Activated T-helper 2 cell treated with anti-CD3 and anti-CD28 coated beads, Interferon-gamma antibody, Interleukin-2, Interleukin-4, amounts not matched to agents 10 μg/mL and 5 μg/mL and 100 μg/mL, durations not matched to agents 14 hours and 24 hours and 36 hours (primary cell): ENCODE results near the gene CBL. TPM values are rescaled to one million over a fixed set of nuclear protein-coding genes. Genes with fewer than 3 reads are reported as not detected.
"Not testable (repeated sequence)": the region's sequence is repeated elsewhere in the genome, so short reads cannot be mapped to it uniquely, and the experiment has no call there.

Experiments
- DNase-seq: peaks from one replicate; pipeline ENCODE4 v3.0.0; 2021; ENCODE audit warnings: low spot score
- H3K27ac Mint-ChIP-seq: one replicate; pipeline ENCODE4 v1.8.0; 2021; ENCODE audit warnings: mixed read lengths
- H3K27me3 Mint-ChIP-seq: one replicate; pipeline ENCODE4 v1.8.0; 2021; ENCODE audit warnings: low read depth, mixed read lengths
- H3K36me3 Mint-ChIP-seq: one replicate; pipeline ENCODE4 v1.8.0; 2021; ENCODE audit warnings: low read depth, mixed read lengths
- H3K4me1 Mint-ChIP-seq: one replicate; pipeline ENCODE4 v1.8.0; 2021; ENCODE audit warnings: low read depth, mixed read lengths
- H3K4me3 Mint-ChIP-seq: one replicate; pipeline ENCODE4 v1.8.0; 2021; ENCODE audit warnings: low read depth, mild to moderate bottlenecking, moderate library complexity, mixed read lengths
- H3K9me3 Mint-ChIP-seq: one replicate; pipeline ENCODE4 v1.8.0; 2021; ENCODE audit warnings: mixed read lengths
- intact Hi-C: fragments of 100-400 bp; cut with micrococcal nuclease; formaldehyde crosslinking; loops from one replicate; pipeline ENCODE4 v1.15.1; 2023
- total RNA-seq: library from RNA; stranded (reverse); gene quantifications from 2 replicates; pipeline ENCODE4 v1.2.3, GENCODE V29; 2022

Gene CBL
- total RNA-seq, 1 donor from 2014 or later: 38.6 TPM

- no peak overlapping the region for H3K4me3 Mint-ChIP-seq
- intact Hi-C loops: no loop called here
- no peaks in the 10 kb centered on the region for H3K36me3 Mint-ChIP-seq
- H3K4me1 Mint-ChIP-seq: no peaks in the 10 kb centered on the region
- no peaks in the 10 kb centered on the region for H3K9me3 Mint-ChIP-seq
- no peak overlapping the region for H3K27ac Mint-ChIP-seq
- H3K27me3 Mint-ChIP-seq: no peaks in the 10 kb centered on the region
- DNase-seq: no peak
These were observed 16.7 kb upstream of the CBL start for GRCh38 chr11:119189393-119189792.

DNA sequence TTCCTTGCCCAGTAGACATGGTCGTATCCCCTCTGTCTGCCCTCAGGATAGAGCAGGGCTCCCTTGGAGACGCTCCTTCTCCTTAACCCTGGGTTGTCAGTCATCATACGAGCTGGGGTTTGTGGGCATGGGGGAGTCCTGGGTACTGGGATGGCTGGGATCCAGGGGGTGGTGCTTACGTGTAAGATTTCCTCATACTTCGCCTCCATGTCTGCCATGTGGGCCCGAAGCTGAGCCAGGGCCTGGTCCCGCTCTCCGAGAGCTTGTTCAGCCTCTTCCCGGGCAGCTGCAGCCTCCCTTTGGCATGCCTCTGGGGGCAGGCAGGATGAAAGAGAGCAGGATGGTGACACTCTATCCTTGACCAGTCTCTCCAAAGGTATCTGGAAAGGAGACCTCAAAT is 15.6 kb upstream of the CBL start:
- no peaks in the 10 kb centered on the region for H3K4me1 Mint-ChIP-seq
- no peaks in the 10 kb centered on the region for H3K9me3 Mint-ChIP-seq
- H3K4me3 Mint-ChIP-seq: no peak overlapping the region
- peaks cover 7% of the 10 kb centered on the region for H3K27me3 Mint-ChIP-seq
- DNase-seq: no peak
- intact Hi-C loops: no loop called here
- no peaks in the 10 kb centered on the region for H3K36me3 Mint-ChIP-seq
- no peak overlapping the region for H3K27ac Mint-ChIP-seq

GRCh38 chr11:119191265-119191664 is 14.9 kb upstream of the CBL start:
- H3K4me3 Mint-ChIP-seq, H3K4me1 Mint-ChIP-seq, H3K27ac Mint-ChIP-seq, H3K27me3 Mint-ChIP-seq, intact Hi-C loops, DNase-seq, H3K9me3 Mint-ChIP-seq, H3K36me3 Mint-ChIP-seq: not testable (repeated sequence)

GRCh38 chr11:119192111-119192510 is 14.0 kb upstream of the CBL start:
- Mint-ChIP-seq H3K27me3 (peaks cover 8% of the 10 kb centered on the region), H3K4me3 (no peak overlapping the region), H3K36me3 (no peaks in the 10 kb centered on the region), H3K27ac (no peak overlapping the region), H3K9me3 (no peaks in the 10 kb centered on the region), H3K4me1 (peaks cover 2% of the 10 kb centered on the region)
- no peak for DNase-seq
- intact Hi-C loops: no loop called here

- H3K27me3 Mint-ChIP-seq: peaks cover 8% of the 10 kb centered on the region
- no peak overlapping the region for H3K4me3 Mint-ChIP-seq
- H3K27ac Mint-ChIP-seq: no peak overlapping the region
- H3K4me1 Mint-ChIP-seq: peaks cover 2% of the 10 kb centered on the region
- DNase-seq: no peak
- H3K9me3 Mint-ChIP-seq: no peaks in the 10 kb centered on the region
- intact Hi-C loops: no loop called here
- no peaks in the 10 kb centered on the region for H3K36me3 Mint-ChIP-seq
These were observed 13.1 kb upstream of the CBL start for GRCh38 chr11:119193001-119193400.

DNA sequence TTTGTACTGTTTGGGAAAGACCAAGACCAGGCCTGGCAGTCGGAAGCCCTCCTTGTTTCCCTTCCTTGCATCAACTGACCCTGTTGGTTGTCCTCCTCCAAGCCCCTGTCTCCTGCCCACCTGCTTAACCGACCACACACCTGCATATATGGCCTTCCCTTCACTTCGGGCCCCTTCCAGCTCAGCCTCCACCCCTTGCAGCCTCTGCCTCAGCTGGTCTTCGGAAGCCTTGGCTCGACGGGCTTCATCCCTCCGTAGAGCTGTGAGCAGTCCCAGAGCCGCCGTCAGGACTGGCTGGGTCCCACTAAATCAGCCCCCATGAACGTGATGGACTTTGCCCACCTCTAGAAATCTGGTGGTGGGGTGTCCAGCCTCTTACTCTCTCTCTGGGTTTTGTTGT is 12.5 kb upstream of the CBL start:
- Mint-ChIP-seq H3K4me1 (peaks cover 2% of the 10 kb centered on the region), H3K9me3 (no peaks in the 10 kb centered on the region), H3K4me3 (no peak overlapping the region), H3K36me3 (no peaks in the 10 kb centered on the region), H3K27ac (no peak overlapping the region), H3K27me3 (peaks cover 8% of the 10 kb centered on the region)
- DNase-seq: no peak
- intact Hi-C loops: no loop called here

DNA sequence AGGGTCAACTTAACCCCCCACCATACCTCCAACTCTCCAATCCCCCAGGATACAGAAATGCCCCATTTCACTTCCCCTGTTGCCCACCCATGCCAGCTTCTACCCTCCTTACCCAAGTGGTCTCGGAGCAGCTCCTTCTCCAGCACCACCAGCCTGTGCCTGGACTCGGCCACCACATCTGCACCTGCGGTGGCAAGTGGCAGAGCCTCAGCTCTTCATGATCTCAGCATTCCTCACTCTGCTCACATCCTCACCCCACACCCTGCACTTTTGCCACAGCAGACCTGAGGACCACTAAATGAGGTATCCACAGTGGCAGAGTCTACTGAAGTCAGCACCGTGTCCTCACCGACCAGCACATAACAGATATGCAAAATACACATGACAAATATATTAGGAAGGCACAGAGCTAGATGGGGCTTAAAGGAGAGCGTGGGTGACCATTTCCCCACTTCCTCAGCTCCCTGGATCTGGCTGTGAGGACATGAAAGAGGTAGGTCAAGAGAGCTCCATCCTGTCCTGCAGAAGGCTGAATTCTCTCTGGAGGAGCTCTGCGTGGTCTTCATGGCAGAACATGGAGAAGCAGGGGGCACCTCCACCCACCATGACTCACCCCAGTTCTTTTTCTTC is 11.2 kb upstream of the CBL start:
- Mint-ChIP-seq H3K4me1 (peaks cover 2% of the 10 kb centered on the region), H3K27ac (no peak overlapping the region), H3K27me3 (peaks cover 8% of the 10 kb centered on the region), H3K36me3 (no peaks in the 10 kb centered on the region), H3K4me3 (no peak overlapping the region), H3K9me3 (no peaks in the 10 kb centered on the region)
- DNase-seq: no peak
- intact Hi-C loops: no loop called here

GRCh38 chr11:119195680-119196079 is 10.5 kb upstream of the CBL start:
- Mint-ChIP-seq H3K27ac (no peak overlapping the region), H3K4me1 (peaks cover 2% of the 10 kb centered on the region), H3K9me3 (no peaks in the 10 kb centered on the region), H3K36me3 (no peaks in the 10 kb centered on the region), H3K4me3 (no peak overlapping the region), H3K27me3 (peaks cover 8% of the 10 kb centered on the region)
- intact Hi-C loops: loop anchor here (2.0 kb wide), 2 partner anchors 51 to 89 kb away; no protein-coding TSS in a partner anchor
- no peak for DNase-seq

DNA sequence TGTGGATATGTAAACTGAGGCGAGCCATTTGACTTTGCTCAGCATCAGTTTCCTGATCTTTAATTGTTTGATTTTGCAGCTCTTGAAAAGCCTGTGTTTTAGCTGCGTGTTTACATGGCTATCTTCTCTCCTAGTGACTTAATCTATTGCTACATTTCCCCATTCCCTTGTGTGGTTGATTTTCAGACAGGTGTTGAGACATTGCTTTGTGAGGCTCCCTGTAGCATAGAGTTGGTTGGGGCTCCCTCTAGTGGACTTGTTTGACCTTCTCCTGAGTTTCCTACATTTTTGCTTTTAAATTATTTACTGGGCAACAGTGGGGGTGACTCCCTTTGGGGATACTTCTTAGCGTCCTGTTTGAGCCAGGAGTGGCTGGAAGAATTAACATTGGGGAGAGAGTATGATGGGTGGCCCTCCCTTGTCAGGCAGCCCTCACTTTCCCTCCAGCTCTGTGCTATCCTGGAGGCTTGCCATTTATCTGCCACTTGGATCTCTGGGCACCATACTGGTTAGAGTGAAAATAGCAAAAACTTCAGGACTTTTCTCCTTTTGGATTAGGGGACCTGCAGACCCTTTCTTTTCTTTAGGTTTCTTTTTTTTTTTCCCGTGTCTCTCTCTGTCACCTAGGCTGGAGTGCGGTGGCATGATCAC is 9.2 kb upstream of the CBL start:
- no peak overlapping the region for H3K4me3 Mint-ChIP-seq
- peak; percentile 52 for DNase-seq
- no peak overlapping the region for H3K27ac Mint-ChIP-seq
- no peaks in the 10 kb centered on the region for H3K36me3 Mint-ChIP-seq
- intact Hi-C loops: loop anchor here (1.0 to 2.0 kb wide), 3 partner anchors 52 to 132 kb away; no protein-coding TSS in a partner anchor
- no peaks in the 10 kb centered on the region for H3K9me3 Mint-ChIP-seq
- H3K4me1 Mint-ChIP-seq: peaks cover 2% of the 10 kb centered on the region
- H3K27me3 Mint-ChIP-seq: peaks cover 10% of the 10 kb centered on the region

GRCh38 chr11:119198925-119199324 is 7.2 kb upstream of the CBL start:
- peaks cover 2% of the 10 kb centered on the region for H3K4me1 Mint-ChIP-seq
- H3K27ac Mint-ChIP-seq: no peak overlapping the region
- DNase-seq: no peak
- H3K9me3 Mint-ChIP-seq: no peaks in the 10 kb centered on the region
- intact Hi-C loops: no loop called here
- H3K27me3 Mint-ChIP-seq: peaks cover 10% of the 10 kb centered on the region
- no peak overlapping the region for H3K4me3 Mint-ChIP-seq
- no peaks in the 10 kb centered on the region for H3K36me3 Mint-ChIP-seq

DNA sequence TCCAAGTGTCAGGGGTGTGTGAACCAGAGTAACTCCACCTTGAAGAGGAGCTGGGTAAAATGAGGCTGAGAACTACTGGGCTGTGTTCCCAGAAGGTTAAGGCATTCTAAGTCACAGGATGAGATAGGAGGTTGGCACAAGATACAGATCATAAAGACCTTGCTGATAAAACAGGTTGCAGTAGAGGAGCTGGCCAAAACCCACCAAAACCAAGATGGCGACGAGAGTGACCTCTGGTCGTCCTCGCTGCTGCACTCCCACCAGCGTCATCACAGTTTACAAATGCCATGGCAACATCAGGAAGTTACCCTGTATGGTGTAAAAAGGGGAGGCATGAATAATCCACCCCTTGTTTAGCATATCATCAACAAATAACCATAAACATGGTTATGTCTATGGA is 4.9 kb upstream of the CBL start:
- H3K36me3 Mint-ChIP-seq, H3K27me3 Mint-ChIP-seq, intact Hi-C loops, H3K4me3 Mint-ChIP-seq, H3K27ac Mint-ChIP-seq, H3K9me3 Mint-ChIP-seq, DNase-seq, H3K4me1 Mint-ChIP-seq: not testable (repeated sequence)

DNA sequence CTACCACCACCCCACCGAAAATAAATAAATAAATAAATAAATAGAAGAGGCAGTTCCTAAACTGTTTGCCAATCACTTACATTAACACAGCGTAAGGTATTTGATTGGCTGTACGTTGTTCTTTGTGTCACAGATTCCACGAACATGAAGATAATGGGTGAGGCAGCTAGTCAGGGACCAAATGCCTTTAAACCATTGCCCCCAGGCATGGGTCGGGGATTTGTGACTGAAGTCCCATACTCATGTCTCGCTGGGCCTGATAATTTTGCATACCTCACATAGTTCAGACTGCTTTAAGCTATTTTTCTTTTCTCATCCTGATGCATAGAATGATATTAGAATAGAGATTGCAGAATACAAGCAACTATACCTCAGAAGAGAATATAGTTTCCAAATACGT is 3.6 kb upstream of the CBL start:
- intact Hi-C loops: no loop called here
- DNase-seq: no peak
- H3K4me1 Mint-ChIP-seq: peaks cover 8% of the 10 kb centered on the region
- no peak overlapping the region for H3K4me3 Mint-ChIP-seq
- no peaks in the 10 kb centered on the region for H3K36me3 Mint-ChIP-seq
- H3K27me3 Mint-ChIP-seq: peaks cover 2% of the 10 kb centered on the region
- H3K9me3 Mint-ChIP-seq: no peaks in the 10 kb centered on the region
- no peak overlapping the region for H3K27ac Mint-ChIP-seq

- no peak overlapping the region for H3K4me3 Mint-ChIP-seq
- intact Hi-C loops: no loop called here
These were observed 2.1 kb upstream of the CBL start for GRCh38 chr11:119204066-119204465.

More at GRCh38 chr11:119204066-119204465, 2.1 kb upstream of the CBL start:
- Mint-ChIP-seq H3K4me1 (peaks cover 16% of the 10 kb centered on the region), H3K27me3 (peaks cover 2% of the 10 kb centered on the region), H3K36me3 (peaks cover 4% of the 10 kb centered on the region), H3K27ac (no peak overlapping the region), H3K9me3 (no peaks in the 10 kb centered on the region)
- no peak for DNase-seq
